Left lung (tissue), 10 donors: ENCODE data around the gene PTGDS. TPM values are rescaled to one million over a fixed set of nuclear protein-coding genes. Genes with fewer than 3 reads are reported as not detected.

Experiments used
- ATAC-seq: fragments of 200-7000 bp; cut with Tn5 transposase; one replicate; pipeline ENCODE4 v1.9.1; 2020; ENCODE audit warnings: moderate library complexity
- DNase-seq, 4 donors: peaks; one replicate each; pipeline ENCODE4 v3.0.0-alpha.2; 2013 to 2020
- H3K27ac ChIP-seq, 2 donors: fragments of 200-600 bp; sonication (generic) in 1 of 2; one replicate each; pipeline versions ENCODE4 v1.5.0 to v1.8.0; 2020 to 2021
- H3K27me3 ChIP-seq, 2 donors: fragments of 200-600 bp; sonication (generic) in 1 of 2; one replicate each; pipeline versions ENCODE4 v1.5.0 to v1.8.0; 2020 to 2021
- H3K36me3 ChIP-seq, 2 donors: fragments of 200-600 bp; sonication (generic) in 1 of 2; one replicate each; pipeline versions ENCODE4 v1.5.0 to v1.8.0; 2020 to 2021
- H3K4me1 ChIP-seq, 2 donors: fragments of 200-600 bp; one replicate each; pipeline ENCODE4 v1.8.0; 2021
- H3K4me3 ChIP-seq, 2 donors: fragments of 200-600 bp; sonication (generic) in 1 of 2; one replicate each; pipeline versions ENCODE4 v1.5.0 to v1.8.0; 2020 to 2021; ENCODE audit warnings: mild to moderate bottlenecking in 1 of 2
- H3K9me3 ChIP-seq, 2 donors: fragments of 200-600 bp; sonication (generic) in 1 of 2; one replicate each; pipeline versions ENCODE4 v1.5.0 to v1.8.0; 2020 to 2021
- intact Hi-C, 2 donors: fragments of 100-400 bp; cut with DNase I; formaldehyde crosslinking; loops; one replicate each; pipeline versions ENCODE4 v1.11.2 to v1.14.2; 2022
- polyA plus RNA-seq, 6 donors: library from polyadenylated mRNA; unstranded; fragments of 120-200 nt; gene quantifications; one replicate each; pipeline ENCODE4 v1.2.1, GENCODE V29; 2013; ENCODE audit not compliant: insufficient read length in 6 of 6
- total RNA-seq, 2 donors: library from RNA; stranded (reverse); fragmentation: NEBNext Ultra II Directional; extraction: Animal tissue kit (Norgen Biotek cat#: 25700); gene quantifications; one replicate each; pipeline ENCODE4 v1.2.1, GENCODE V29; 2021
- TF ChIP-seq, protein P1 (sequence below), 2 donors: fragments of 200-600 bp; sonication (generic) in 1 of 2; IDR thresholded peaks; one replicate each; pipeline versions ENCODE4 v1.5.0 to v1.8.0; 2021; ENCODE audit warnings: antibody characterized with exemption in 2 of 2
- donor health status: DM: no; HTN: yes; CAD: no.
- donor health status: DM: no; HTN: no; CAD: no.

Gene PTGDS
- total and polyA plus RNA-seq, 8 donors: 23.7 to 137 (median 37.7) TPM

DNA sequence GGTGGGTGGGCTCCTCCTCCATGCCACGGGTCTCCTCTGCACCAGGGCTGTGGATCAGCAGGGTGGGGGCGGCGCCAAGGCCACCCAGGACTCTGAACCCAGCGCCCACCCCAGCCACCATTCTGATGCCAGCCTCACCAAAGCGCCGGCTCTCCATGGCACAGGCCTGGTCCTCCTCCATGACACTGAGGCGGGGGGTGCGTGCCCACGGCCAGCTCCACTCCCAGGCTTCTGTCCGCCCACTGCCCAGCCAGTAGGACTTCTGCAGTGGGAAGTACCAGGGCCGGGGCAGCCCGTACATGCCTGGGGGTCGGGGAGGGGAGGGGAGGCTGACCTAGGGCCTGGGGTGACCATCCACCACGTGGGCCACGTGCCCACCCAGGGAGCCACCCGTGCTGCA lies 39.1 kb downstream of the PTGDS start:
- Histone ChIP-seq H3K27ac (no peak overlapping the region), H3K9me3 (no peaks in the 10 kb centered on the region), H3K4me3 (no peak overlapping the region), H3K4me1 (no peaks in the 10 kb centered on the region), H3K36me3 (peaks cover 0 to 81% of the 10 kb centered on the region in 2 donors), H3K27me3 (no peaks in the 10 kb centered on the region)
- intact Hi-C loops: no loop called here
- no peak for ATAC-seq
- no peak for DNase-seq
- TF ChIP-seq, protein P1, sequence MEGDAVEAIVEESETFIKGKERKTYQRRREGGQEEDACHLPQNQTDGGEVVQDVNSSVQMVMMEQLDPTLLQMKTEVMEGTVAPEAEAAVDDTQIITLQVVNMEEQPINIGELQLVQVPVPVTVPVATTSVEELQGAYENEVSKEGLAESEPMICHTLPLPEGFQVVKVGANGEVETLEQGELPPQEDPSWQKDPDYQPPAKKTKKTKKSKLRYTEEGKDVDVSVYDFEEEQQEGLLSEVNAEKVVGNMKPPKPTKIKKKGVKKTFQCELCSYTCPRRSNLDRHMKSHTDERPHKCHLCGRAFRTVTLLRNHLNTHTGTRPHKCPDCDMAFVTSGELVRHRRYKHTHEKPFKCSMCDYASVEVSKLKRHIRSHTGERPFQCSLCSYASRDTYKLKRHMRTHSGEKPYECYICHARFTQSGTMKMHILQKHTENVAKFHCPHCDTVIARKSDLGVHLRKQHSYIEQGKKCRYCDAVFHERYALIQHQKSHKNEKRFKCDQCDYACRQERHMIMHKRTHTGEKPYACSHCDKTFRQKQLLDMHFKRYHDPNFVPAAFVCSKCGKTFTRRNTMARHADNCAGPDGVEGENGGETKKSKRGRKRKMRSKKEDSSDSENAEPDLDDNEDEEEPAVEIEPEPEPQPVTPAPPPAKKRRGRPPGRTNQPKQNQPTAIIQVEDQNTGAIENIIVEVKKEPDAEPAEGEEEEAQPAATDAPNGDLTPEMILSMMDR (IDR thresholded peaks at IDR 0.05): no peak

DNA sequence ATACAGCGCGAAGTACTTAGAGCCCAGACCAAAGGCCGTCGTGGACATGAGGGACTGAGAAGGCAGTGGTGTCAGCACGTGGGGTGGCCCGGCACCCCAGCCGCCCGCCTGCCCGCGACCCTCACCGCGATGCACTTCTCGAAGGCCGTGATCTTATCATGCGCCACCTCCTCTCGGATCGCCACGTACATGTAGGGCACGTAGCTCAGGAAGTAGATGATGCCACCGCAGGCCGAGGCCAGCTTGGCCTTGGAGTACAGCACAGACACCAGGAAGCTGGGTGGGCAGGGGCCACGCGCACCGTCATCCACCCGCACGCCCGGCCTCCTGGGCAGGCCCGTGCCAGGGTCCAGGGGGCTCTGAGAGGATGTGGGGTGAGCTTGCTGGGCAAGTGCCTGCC lies 39.8 kb downstream of the PTGDS start:
- no peaks in the 10 kb centered on the region for H3K9me3 ChIP-seq
- peaks cover 0 to 75% of the 10 kb centered on the region in 2 donors for H3K36me3 ChIP-seq
- DNase-seq: no peak
- ATAC-seq: no peak
- H3K4me3 ChIP-seq: no peak overlapping the region
- H3K27ac ChIP-seq: no peak overlapping the region
- H3K27me3 ChIP-seq: no peaks in the 10 kb centered on the region
- H3K4me1 ChIP-seq: no peaks in the 10 kb centered on the region
- intact Hi-C loops: no loop called here
- TF ChIP-seq, protein P1 (IDR thresholded peaks at IDR 0.05): no peak

DNA sequence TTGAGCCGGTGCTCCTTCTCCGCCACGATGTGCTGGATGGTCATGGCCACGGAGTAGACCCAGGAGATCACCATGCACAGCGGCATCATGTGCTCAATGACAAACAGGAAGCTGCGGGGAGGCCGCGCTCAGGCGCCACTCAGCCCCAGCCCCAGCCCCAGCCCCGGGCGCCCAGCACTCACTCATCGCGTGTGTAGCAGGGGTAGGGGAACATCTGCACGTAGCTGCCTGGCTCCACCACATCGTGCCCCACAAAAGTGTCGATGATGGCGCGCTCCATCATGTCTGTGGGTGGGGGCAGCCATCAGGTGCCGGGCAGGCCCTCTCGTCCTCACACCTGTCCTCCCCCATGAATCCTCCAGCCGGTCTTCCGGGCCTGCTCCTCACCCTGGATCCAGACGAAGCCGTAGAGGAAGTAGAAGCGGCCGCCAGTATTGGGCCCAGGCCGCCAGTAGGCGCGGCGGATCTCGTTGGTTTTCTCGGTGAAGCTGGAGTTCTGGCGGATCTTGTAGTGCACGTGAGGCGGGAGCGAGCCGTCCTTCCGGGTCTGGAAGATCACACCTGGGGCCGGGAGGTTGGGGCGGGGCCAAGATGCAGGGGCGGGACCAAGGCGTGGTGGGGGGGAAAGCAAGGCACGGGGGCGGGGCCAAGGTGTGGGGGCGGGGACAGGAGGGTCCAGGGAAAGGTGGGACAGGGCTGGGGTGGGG lies 40.6 kb downstream of the PTGDS start:
- Histone ChIP-seq H3K4me3 (no peak overlapping the region), H3K27ac (no peak overlapping the region), H3K9me3 (no peaks in the 10 kb centered on the region), H3K27me3 (no peaks in the 10 kb centered on the region), H3K4me1 (no peaks in the 10 kb centered on the region), H3K36me3 (peaks cover 0 to 66% of the 10 kb centered on the region in 2 donors)
- ATAC-seq (no peak), DNase-seq (no peak)
- intact Hi-C loops: no loop called here
- TF ChIP-seq, protein P1 (IDR thresholded peaks at IDR 0.05): no peak

DNA sequence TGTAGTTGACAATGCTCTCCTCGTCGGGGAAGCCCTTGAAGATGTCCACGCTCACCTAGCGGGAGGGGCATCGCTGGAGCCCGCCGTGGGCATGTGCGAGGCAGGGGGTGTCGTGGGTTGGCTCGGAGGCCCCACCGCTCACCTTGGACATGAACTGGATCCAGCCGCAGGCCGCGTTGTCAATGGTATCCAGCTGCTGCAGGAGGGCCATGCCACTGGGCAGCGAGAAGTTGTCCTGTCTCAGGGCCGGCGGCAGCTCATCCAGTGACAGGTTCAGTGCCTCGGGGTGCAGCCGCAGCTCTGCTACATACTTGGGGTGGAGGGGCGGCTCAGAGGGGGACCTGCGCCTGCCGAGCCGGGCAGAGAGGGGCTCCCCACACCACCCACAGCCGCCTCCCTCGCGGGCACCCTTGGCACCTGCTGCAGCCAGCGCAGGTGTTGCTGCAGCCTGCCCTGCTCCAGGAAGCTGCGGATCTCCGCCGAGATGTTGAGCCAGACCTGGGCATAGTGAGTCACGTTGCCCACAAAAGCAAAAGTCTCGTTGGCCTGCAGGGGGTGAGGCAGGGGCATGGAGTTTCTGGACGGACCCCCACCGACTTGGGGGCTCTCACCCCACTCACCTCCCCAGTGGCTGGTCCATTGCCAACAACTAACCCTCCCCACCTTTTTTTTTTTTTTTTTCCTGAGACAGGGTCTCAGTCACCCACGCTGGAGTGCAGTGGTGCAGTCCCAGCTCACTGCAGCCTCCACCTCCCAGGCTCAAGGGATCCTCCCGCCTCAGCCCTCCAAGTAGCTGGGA lies 41.7 kb downstream of the PTGDS start:
- TF ChIP-seq, protein P1 (IDR thresholded peaks at IDR 0.05): no peak
- intact Hi-C loops: no loop called here
- Histone ChIP-seq H3K9me3 (no peaks in the 10 kb centered on the region), H3K27ac (no peak overlapping the region), H3K4me3 (no peak overlapping the region), H3K4me1 (no peaks in the 10 kb centered on the region), H3K27me3 (no peaks in the 10 kb centered on the region), H3K36me3 (peaks cover 0 to 56% of the 10 kb centered on the region in 2 donors)
- DNase-seq: no peak
- no peak for ATAC-seq
